DND-41 (cell line): ENCODE results near the gene MCC.

Experiments
- ATAC-seq: fragments of 200-7000 bp; cut with Tn5 transposase; 3 replicates; pipeline ENCODE4 v1.9.1; 2021; ENCODE audit warnings: low read depth; ENCODE audit not compliant: insufficient read depth
- DNase-seq: peaks from one replicate; pipeline ENCODE4 v3.0.0-alpha.2; 2020
- H2AFZ ChIP-seq: 2 replicates; pipeline ENCODE4 v1.6.0; 2012; ENCODE audit warnings: low read depth, low read length
- H3K27ac ChIP-seq: 2 replicates; pipeline ENCODE4 v1.5.1; 2012; ENCODE audit warnings: low read length, inconsistent platforms
- H3K27me3 ChIP-seq: fragments of 200-600 bp; sonication (generic); 2 replicates; pipeline ENCODE4 v1.6.0; 2012; ENCODE audit warnings: low read length, mild to moderate bottlenecking, inconsistent platforms; ENCODE audit not compliant: insufficient read depth, poor library complexity
- H3K36me3 ChIP-seq: 2 replicates; pipeline ENCODE4 v1.5.1; 2012; ENCODE audit warnings: low read length, inconsistent platforms; ENCODE audit not compliant: insufficient read depth
- H3K4me1 ChIP-seq: 2 replicates; pipeline ENCODE4 v1.5.1; 2012; ENCODE audit warnings: mild to moderate bottlenecking, low read length; ENCODE audit not compliant: insufficient read depth
- H3K4me2 ChIP-seq: 2 replicates; pipeline ENCODE4 v1.6.0; 2012; ENCODE audit warnings: mild to moderate bottlenecking, moderate library complexity, low read length, inconsistent platforms; ENCODE audit not compliant: insufficient read depth
- H3K4me3 ChIP-seq, 2 experiments: fragments of 200-600 bp in 1 of 2; shearing (Covaris generic) in 1 of 2; 2 replicates each; pipeline ENCODE4 v1.5.1; 2012 to 2016; ENCODE audit warnings: inconsistent platforms in 2 of 2, low read length in 2 of 2, mild to moderate bottlenecking in 2 of 2, low read depth in 1 of 2, moderate library complexity in 1 of 2
- H3K79me2 ChIP-seq: 2 replicates; pipeline ENCODE4 v1.6.0; 2012; ENCODE audit warnings: low read length, inconsistent platforms; ENCODE audit not compliant: insufficient read depth
- H3K9ac ChIP-seq: 2 replicates; pipeline ENCODE4 v1.6.0; 2012; ENCODE audit warnings: low read depth, mild to moderate bottlenecking, inconsistent platforms, low read length, moderate library complexity
- H3K9me3 ChIP-seq: 2 replicates; pipeline ENCODE4 v1.5.1; 2012; ENCODE audit warnings: low read length, moderate library complexity, mild to moderate bottlenecking, inconsistent platforms; ENCODE audit not compliant: insufficient read depth, severe bottlenecking
- H4K20me1 ChIP-seq: 2 replicates; pipeline ENCODE4 v1.6.0; 2012; ENCODE audit warnings: low read length; ENCODE audit not compliant: insufficient read depth
- EZH2 ChIP-seq: IDR thresholded peaks from 3 replicates; pipeline ENCODE4 v1.6.1; 2012; ENCODE audit warnings: borderline replicate concordance, low read depth, mild to moderate bottlenecking, moderate library complexity, low read length, inconsistent platforms; ENCODE audit not compliant: severe bottlenecking
- TF ChIP-seq, protein P1 (sequence below): IDR thresholded peaks from 2 replicates; pipeline ENCODE4 v1.5.1; 2012; ENCODE audit warnings: borderline replicate concordance, low read length, moderate library complexity, mild to moderate bottlenecking; ENCODE audit not compliant: poor library complexity, severe bottlenecking; ENCODE audit errors: extremely low read depth

Gene MCC

DNA sequence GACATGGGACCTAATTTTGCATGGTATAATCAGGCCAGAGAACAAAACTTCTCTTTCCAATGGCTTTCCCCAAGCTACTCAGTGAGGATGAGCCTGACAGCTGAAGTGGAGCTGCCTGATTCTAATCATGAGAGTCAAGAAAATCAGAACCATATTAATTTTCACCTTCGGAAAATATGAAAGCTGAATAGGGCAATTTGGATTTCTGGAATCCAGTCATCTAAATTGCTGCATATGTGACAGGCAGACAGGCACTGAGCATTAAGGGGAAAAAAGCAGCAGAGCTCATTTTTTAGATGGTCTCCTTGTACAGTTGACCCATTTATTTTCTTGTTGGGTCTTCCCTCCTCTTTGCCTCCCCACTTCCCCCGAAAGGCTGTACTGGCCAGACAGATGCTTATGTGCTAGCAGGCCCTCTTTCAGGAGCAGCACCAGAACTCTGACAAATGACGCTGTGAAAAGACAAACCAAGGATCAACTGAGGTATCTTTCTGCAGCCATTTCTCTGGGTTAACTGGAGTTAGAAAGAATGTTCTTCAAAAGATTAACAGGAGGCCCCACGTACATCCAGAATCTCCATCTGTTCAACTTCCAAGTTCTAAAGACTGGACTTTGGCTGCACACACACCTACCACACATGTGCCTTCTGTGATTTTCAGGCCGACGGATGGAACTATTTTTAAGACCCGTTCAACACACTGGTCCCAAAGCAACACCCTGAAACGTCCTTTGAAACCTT, 336.4 kb downstream of the MCC start:
- no peak overlapping the region for H3K9ac ChIP-seq

DNA sequence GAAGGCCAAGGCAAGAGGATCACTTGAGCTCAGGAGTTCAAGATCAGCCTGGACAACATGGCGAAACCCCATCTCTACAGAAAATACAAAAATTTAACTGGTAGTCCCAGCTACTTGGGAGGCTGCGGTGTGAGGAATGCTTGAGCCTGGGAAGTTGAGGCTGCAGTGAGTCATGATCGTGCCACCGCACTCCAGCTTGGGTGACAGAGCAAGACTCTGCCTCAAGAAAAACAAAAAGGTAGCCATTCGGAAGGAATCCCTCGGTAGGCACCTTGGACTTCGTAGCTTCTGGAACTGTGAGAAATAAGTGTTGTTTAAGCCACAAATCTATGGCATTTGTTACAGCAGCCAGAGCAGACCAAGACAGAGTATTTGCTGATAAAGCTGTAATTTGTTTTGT, 337.4 kb downstream of the MCC start:
- H3K4me3 ChIP-seq = no peak overlapping the region
- no peak overlapping the region for H3K4me2 ChIP-seq
- H4K20me1 ChIP-seq = no peaks in the 10 kb centered on the region
- no peaks in the 10 kb centered on the region for H3K4me1 ChIP-seq
- no peaks in the 10 kb centered on the region for H3K36me3 ChIP-seq
- no peaks in the 10 kb centered on the region for H3K27me3 ChIP-seq
- TF ChIP-seq EZH2 = no peak
- TF ChIP-seq, protein P1, sequence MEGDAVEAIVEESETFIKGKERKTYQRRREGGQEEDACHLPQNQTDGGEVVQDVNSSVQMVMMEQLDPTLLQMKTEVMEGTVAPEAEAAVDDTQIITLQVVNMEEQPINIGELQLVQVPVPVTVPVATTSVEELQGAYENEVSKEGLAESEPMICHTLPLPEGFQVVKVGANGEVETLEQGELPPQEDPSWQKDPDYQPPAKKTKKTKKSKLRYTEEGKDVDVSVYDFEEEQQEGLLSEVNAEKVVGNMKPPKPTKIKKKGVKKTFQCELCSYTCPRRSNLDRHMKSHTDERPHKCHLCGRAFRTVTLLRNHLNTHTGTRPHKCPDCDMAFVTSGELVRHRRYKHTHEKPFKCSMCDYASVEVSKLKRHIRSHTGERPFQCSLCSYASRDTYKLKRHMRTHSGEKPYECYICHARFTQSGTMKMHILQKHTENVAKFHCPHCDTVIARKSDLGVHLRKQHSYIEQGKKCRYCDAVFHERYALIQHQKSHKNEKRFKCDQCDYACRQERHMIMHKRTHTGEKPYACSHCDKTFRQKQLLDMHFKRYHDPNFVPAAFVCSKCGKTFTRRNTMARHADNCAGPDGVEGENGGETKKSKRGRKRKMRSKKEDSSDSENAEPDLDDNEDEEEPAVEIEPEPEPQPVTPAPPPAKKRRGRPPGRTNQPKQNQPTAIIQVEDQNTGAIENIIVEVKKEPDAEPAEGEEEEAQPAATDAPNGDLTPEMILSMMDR = no peak
- DNase-seq (no peak), ATAC-seq (no peak)
- H3K27ac ChIP-seq = no peak overlapping the region
- H2AFZ ChIP-seq = no peak overlapping the region
- no peaks in the 10 kb centered on the region for H3K9me3 ChIP-seq
- H3K9ac ChIP-seq = no peak overlapping the region
- no peaks in the 10 kb centered on the region for H3K79me2 ChIP-seq

More for the DNA sequence above, 336.4 kb downstream of the MCC start:
- Histone ChIP-seq H2AFZ (no peak overlapping the region), H3K79me2 (no peaks in the 10 kb centered on the region), H3K27me3 (no peaks in the 10 kb centered on the region), H3K36me3 (no peaks in the 10 kb centered on the region), H4K20me1 (no peaks in the 10 kb centered on the region), H3K4me3 (no peak overlapping the region), H3K27ac (no peak overlapping the region), H3K4me2 (no peak overlapping the region), H3K4me1 (no peaks in the 10 kb centered on the region), H3K9me3 (no peaks in the 10 kb centered on the region)
- TF ChIP-seq, protein P1 = no peak
- TF ChIP-seq EZH2 = no peak
- ATAC-seq = no peak
- no peak for DNase-seq

DNA sequence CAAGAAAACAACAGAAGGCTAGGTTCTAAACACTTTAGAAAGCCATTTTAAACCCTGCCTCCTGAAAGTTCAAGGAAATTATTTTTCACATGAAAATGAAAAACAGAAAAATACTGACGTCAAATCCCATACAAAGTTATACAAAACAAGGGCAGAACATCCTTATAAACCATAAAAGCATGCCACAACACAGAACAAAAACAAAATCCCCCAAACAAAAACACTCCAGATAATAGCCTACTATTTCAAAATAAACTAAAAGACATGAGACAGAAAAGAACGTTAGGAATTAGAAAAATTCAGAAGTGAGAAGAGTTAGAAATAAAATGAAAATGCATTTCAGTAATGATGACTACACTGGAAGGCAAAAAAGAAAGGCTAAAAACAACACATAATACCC, 338.0 kb downstream of the MCC start:
- Histone ChIP-seq H3K9me3 (no peaks in the 10 kb centered on the region), H4K20me1 (no peaks in the 10 kb centered on the region), H3K9ac (no peak overlapping the region), H3K4me3 (no peak overlapping the region), H3K27ac (no peak overlapping the region), H3K79me2 (no peaks in the 10 kb centered on the region), H3K4me2 (no peak overlapping the region), H3K27me3 (no peaks in the 10 kb centered on the region), H3K36me3 (no peaks in the 10 kb centered on the region), H2AFZ (no peak overlapping the region), H3K4me1 (no peaks in the 10 kb centered on the region)
- DNase-seq = no peak
- TF ChIP-seq, protein P1 = no peak
- TF ChIP-seq EZH2 = no peak
- ATAC-seq = no peak
